GM18505 (cell line): ENCODE results near the gene TP53I11.

Experiments
- ATAC-seq: cut with Tn5 transposase; IDR thresholded peaks from one replicate; pipeline ENCODE4 v1.9.1; 2021; ENCODE audit not compliant: unreplicated experiment
- POLR2A ChIP-seq: IDR thresholded peaks from 4 replicates; pipeline ENCODE4 v1.6.1; 2011; ENCODE audit warnings: borderline replicate concordance; ENCODE audit not compliant: insufficient read depth, insufficient read length; ENCODE audit errors: extremely low read depth

Gene TP53I11

DNA sequence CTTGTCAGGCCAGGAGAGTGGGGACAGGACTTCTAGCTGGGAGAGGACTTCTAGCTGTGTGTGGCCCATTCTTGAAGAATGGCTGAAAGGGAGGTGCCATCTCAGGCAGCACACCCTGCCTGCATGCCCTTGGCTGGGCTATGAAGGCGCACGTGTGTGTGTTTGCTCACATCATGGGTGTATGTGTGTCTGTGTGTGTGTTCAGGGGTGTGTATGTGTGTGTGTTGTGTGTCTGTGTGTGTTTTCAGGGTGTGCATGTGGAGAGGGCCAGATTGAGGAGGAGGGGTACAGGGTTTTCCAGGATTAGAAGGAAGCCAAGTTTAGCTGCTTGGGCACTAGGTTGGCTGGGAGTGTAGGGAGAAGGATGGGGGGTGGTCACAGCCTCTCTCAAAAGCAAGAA, 16.6 kb downstream of the TP53I11 start:
- ATAC-seq = no peak
- TF ChIP-seq POLR2A = no peak

DNA sequence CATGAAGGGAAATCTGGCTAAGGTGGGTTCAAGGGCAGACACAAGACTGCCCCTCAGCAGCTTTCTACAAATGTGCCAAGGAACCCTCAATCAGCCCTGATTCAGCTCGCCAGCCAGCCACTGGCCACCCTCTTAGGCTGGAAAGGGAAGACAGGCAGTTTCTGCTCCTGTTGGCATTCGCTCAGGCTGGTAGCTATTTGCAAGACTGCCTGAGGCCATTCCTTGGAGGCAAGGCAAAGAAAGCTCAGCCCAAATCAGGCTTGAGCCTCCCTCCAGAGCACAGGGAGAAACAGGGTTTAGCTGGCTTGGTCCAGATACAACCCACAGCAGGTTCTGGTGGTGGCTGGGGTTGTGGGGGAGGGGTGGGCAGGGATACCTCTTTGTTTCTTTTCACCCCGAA, 19.2 kb downstream of the TP53I11 start:
- TF ChIP-seq POLR2A = no peak
- no peak for ATAC-seq

DNA sequence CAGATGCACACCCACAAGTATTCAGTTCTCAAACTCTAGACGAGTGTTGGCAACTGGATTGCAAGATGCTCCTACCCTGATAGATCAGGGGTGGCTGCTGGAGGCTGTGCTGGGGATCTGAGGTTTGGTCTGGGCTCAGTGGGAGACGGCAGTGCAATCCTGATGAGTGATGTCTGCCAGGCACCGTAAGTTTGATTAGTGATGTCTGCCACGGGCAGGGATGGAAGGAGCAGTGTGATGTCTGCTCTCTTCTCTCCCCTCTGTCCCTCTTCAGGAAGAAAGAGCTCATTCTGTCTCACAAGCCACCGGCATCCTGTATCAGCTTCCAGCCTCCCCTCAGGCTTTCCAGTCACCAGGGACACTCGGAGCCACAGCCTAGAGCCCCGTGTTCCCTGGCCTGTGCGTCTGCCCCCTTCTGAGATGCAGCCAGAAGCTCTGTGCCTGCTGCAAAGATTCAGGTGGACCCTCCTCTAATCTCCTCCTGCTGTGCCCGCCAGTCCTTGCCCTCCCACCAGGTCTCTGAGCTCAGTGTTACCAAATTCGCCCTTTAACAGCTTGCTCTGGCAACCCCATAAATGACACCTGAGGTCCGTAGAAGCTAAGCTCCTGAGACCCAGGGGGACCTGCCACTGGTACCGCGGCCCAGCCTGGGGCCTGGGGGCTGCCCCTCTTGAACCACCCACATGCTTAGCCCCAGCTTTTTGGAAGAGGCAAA, 19.9 kb downstream of the TP53I11 start:
- TF ChIP-seq POLR2A = no peak
- no peak for ATAC-seq

DNA sequence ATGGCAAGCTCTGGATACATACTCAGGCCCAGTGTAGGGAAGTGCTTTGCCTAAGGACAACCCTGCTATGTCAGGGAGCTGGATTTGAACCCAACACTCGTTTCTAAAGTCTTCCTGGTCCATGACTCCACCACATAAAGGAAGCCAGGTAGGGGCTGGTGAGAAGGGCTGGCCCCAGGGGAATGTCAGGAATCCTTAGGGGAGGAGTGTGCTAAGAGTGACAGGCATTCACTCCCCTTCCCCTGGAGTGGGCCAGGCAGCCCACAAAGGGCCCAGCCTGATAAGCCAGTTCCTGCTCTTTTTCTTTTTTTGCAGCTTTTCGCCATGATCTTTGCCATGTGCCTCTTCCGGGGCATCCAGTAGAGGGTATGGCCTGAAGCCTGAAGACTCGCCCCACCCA, 21.9 kb downstream of the TP53I11 start:
- no peak for ATAC-seq
- TF ChIP-seq POLR2A = no peak

DNA sequence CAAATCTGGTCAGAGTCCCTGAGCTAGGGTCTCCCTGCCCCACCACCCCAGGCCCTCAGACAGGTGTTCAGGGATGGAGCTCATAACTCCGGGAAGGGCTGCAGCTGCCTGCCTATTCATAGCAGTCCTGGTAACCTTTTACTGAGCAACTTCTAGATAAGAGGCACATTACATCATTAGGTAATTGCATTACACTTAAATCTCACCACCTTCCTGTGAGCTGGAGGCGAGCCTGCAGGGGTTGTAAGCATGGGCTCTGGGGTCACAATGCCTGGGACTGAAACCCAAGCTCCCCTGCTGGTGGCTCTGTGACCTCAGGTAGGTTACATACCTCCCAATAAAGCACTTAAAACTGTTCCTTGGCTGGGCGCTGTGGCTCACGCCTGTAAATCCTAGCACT, 22.5 kb downstream of the TP53I11 start:
- ATAC-seq = no peak
- TF ChIP-seq POLR2A = no peak

DNA sequence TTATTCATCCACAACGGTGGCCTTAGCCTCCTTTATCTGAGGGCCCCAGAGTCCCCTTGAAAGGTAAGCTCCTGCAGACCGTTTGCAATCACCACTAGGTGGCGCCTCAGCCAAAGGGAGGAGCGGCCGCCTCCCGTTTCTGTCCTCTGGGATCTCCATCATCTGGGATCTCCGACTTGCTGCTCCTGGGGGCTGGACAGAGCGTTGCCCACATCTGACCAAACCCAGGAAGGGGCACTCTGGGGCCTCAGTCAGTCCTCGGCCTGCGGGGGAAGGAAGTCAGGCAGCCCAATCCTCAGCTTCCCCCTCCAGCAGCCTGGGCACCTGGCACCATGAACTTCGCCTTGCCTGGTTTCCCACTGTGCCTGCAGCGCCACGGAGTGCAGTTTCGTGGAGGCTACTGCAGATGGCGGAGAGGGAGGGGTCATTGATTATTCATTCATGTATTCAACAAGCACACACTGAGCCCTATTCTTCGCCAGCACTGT, 23.5 kb downstream of the TP53I11 start:
- ATAC-seq = no peak
- TF ChIP-seq POLR2A = no peak

DNA sequence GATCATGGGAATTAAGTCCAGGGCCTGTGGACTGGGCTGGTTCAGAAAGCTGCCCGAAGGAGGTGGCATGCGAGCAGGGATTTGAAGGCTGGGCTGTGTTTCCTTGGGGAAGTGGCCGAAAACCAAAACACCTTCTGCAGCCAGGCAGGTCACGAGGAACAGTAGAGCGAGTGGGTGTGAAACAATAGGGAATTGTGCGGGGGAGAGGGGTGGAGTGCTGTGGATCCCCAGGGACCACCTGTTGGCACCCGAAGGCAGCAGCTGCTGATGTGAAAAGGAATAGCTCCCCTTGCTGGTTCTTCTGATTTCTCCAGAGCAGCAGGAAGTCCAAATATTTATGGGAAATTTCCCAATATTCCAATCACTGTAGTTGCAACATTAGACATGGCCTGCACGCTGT, 24.6 kb downstream of the TP53I11 start:
- ATAC-seq = no peak

DNA sequence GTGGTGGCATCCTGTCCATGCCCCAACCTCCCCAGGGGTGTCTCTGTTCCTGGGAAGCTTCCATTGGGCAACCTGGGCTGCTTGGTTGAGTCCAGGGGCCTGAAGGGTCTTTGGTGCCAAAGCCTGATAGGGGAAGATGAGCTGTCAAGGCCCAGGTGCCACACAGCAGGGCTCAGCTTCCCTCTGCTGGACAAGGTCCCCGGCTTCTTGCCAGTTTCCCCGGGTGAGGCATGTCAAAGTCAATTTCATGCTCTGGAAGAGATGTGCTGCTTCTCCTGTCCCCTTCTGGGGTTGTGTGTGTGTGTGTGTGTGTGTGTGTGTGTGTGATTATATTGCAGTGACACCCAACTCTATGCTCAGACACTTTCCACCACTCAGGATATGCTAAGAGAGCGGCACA, 26.9 kb downstream of the TP53I11 start:
- no peak for TF ChIP-seq POLR2A
- ATAC-seq = no peak

More for the DNA sequence above, 24.6 kb downstream of the TP53I11 start:
- TF ChIP-seq POLR2A = no peak

DNA sequence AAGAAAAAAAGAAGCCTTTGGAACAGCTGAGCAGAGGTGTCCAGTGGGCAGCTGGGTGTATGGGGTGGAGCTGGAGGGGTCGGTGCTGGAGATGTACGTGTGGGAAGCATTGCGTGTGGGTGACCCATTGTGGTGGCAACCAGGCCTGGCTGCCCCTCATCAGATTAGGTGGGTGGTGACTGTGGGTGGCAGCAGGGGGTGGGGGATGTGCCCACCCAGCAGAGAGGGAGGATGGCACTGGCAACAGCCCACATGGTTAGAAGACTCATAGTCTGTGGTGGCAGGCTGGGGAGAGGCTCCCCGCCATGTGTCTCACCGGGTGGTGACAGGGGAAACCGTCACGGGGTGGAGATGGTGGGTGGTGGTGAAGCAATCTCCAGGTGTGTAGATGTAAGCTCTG, 27.6 kb downstream of the TP53I11 start:
- ATAC-seq = no peak
- TF ChIP-seq POLR2A = no peak

DNA sequence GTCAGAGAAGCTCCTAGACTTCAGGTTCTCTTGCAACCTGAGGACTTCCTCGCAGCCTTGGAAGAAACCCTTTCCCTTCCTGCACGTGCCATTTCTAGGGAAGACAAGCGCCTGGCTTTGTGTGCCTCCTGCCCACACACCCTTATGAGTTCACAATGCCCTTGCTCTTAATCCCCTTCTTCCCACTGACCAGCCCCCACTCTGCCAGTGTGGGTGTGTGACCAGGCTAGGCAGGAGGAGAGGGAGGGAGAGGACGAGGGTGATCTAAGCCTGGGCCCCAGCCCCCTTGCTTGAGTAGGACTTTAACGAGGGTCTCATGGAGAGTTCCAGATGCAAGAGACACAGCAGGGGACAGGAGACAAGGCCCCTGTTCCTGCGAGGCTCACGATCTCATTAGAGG, 30.2 kb downstream of the TP53I11 start:
- ATAC-seq = no peak
- TF ChIP-seq POLR2A = no peak

DNA sequence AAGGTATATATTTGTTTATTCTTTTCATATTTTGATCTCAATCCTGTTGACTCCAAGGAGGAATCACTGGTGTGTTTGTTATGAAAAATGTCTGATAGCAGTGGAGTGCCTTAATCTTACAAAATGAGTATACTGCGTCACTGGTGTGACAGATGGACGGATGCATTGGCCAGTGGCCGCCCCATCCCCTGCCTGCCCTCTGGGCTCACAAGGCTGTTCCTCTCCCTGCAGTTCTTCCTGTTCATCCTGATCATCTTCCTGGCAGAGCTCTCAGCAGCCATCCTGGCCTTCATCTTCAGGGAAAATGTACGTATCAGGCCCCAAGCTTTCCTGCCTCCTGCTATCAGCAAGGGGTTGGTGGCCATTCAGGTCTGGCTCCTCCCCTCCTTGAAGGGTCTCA, 32.9 kb downstream of the TP53I11 start:
- TF ChIP-seq POLR2A = no peak
- no peak for ATAC-seq

DNA sequence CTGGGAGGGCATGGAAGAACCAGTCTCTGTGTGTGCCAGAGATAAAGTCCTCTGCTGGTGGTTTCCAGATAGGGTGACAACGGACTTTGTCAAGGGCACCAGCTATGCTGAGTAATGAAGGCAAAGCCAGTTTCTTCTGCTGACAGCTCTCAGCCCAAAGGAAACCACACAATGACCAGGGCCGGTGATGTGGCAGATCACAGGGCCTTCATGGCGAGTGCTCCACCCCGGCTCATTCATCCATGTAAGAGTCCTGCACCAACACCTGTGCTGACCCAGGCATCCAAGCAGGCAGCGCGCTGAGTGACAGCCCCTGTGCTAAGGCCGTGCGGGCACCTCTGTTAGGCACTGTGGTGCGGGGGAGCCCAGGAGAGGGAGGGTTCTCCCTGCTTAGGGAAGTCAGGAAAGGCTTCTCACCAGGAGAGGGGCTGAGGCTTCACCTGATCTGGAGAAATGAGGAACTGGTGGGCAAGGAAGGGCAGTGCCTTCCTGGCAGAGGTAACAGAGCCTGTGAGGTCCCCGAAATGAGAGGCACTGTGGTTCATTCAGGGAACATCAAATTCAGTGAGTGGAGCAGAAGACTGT, 33.8 kb downstream of the TP53I11 start:
- ATAC-seq = no peak
- no peak for TF ChIP-seq POLR2A

DNA sequence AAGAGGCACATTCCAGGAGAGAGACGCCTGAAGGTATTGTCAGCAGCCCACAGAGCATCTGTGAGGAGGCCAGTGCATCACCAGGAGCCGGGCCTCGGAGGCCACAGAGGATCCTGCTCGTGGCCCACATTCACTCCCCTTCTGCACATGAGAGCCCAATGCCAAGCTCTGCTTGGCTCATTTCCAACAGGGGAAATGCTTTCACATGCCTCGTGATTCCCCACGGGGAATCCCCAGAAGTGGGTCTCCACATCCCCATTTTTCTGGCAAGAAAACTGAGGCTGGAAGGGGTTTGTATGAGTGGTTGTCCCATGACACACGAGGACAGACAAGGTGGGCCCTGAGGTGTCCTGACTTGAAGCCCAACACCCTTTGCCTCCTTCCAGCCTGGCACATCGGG, 34.4 kb downstream of the TP53I11 start:
- no peak for ATAC-seq
- no peak for TF ChIP-seq POLR2A

DNA sequence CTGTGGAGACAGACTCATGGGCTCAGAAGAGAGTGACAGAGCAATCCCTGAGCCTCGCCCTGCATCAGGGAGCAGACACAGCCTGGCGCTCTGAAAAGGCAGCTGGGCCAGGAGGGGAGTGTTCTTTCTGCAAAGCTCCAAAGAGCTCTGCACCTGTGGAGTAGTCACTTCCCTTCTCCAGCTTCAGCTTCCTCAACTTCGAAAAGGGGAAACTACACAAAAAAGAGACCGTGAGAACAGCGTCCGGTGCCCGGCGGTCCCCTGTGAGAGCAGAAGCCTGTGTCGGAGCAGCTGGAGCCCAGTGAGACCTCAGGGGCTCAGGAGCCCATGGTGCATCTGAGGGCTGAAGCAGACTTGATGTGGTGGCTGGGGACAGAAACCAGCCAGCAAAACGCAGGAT, 35.1 kb downstream of the TP53I11 start:
- ATAC-seq = no peak

DNA sequence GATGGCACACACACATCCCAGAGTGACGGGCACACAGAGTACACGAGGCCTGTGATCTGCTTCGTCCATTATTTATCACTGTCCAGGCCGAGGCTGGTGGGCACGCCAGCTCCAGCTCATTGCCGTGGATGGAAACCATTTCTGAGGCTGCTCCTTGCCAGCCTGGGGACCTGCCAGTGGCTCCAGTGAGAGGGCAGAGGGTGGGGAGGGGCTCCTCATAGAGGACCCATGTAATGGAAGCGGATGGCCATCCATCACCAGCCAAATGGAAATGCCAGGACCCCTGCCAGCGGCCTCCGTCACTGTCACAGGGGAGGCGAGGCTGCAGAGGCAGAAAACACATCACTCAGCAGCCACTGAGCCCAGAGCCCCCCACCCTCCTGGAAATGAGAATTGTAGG, 35.7 kb downstream of the TP53I11 start:
- TF ChIP-seq POLR2A = no peak
- no peak for ATAC-seq

More for the DNA sequence above, 35.1 kb downstream of the TP53I11 start:
- TF ChIP-seq POLR2A = no peak

DNA sequence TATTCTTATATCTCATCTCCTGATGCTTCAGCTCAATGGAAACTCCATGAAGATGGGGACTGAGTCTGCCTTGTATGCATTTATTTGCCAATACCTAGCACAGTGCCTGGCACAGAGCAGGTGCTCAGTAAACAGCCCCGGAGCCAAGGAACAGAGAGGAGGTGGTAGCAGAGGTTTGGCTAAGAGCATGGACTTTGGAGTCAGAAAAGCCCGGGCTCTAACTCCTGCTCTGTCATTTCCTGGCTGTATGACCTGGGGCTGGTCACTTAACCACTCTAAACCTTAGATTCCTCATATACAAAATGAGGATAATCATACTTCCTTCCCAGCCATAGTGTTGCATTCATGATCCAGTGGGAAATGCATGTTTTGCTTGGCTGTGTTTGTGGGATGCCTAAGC, 36.6 kb downstream of the TP53I11 start:
- TF ChIP-seq POLR2A = no peak
- ATAC-seq = no peak

DNA sequence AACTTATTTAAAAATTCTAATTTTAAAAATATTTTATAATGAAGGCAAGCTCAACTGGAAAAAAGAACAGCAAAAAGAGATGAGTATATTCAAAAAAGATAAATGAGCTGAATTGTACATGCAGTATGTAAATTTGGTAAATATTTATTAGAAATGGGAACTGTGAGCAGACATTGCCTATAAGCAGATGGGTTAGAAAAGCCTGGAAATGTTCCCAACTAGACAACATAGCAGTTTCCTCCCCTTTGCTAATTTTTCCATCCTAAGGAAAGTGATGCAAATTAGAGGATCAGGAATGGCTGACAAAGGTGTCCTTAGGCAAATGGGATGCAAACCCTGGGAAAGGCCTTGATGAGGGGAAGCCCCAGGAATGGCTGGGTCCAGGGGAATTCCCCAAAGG, 37.2 kb downstream of the TP53I11 start:
- no peak for TF ChIP-seq POLR2A
- no peak for ATAC-seq
